HL-60 (cell line): ENCODE results near the gene SIX5.

Source experiments
- GABPA ChIP-seq: IDR thresholded peaks from 2 replicates; pipeline ENCODE4 v1.6.1; 2012; ENCODE audit warnings: low read depth
- POLR2AphosphoS5 ChIP-seq: IDR thresholded peaks from 2 replicates; pipeline ENCODE4 v1.6.1; 2012; ENCODE audit warnings: low read depth
- TF ChIP-seq, protein P1 (sequence below): IDR thresholded peaks from one replicate; pipeline ENCODE4 v1.5.1; 2011; ENCODE audit warnings: low read length, control low read depth, inconsistent platforms; ENCODE audit not compliant: insufficient read depth

DNA sequence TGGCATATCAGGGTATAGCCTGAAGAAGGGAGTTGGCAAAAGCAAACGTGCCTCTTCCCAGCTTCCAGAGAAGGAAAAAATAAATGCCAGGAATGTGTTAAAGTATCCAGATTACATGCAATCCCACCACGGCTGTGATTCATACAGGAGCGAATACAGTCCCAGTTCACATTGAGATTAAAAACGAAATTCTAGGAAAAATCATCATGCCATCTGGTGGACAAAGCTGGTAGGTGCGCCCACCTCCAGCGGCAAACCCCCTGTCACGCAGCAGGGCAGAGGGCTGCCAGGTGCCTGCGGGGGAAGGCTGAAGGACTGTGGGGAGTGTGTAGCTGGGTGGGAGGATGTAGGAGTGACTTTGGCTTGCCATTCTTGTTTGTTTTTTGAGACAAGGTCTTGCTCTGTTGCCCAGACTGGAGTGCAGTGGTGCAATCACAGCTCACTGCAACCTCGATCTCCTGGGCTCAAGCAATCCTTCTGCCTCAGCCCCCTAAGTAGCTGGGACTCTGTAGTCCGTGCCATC is 30.0 kb upstream of the SIX5 start:
- TF ChIP-seq, protein P1, sequence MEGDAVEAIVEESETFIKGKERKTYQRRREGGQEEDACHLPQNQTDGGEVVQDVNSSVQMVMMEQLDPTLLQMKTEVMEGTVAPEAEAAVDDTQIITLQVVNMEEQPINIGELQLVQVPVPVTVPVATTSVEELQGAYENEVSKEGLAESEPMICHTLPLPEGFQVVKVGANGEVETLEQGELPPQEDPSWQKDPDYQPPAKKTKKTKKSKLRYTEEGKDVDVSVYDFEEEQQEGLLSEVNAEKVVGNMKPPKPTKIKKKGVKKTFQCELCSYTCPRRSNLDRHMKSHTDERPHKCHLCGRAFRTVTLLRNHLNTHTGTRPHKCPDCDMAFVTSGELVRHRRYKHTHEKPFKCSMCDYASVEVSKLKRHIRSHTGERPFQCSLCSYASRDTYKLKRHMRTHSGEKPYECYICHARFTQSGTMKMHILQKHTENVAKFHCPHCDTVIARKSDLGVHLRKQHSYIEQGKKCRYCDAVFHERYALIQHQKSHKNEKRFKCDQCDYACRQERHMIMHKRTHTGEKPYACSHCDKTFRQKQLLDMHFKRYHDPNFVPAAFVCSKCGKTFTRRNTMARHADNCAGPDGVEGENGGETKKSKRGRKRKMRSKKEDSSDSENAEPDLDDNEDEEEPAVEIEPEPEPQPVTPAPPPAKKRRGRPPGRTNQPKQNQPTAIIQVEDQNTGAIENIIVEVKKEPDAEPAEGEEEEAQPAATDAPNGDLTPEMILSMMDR, result peak; percentile 73
- TF ChIP-seq POLR2AphosphoS5 (no peak), GABPA (no peak)
